ENCODE data around the gene MB21D2. TPM values are rescaled to one million over a fixed set of nuclear protein-coding genes. Genes with fewer than 3 reads are reported as not detected.
"Not testable (repeated sequence)": the region's sequence is repeated elsewhere in the genome, so short reads cannot be mapped to it uniquely, and the experiment has no call there.

Gene MB21D2, protein sequence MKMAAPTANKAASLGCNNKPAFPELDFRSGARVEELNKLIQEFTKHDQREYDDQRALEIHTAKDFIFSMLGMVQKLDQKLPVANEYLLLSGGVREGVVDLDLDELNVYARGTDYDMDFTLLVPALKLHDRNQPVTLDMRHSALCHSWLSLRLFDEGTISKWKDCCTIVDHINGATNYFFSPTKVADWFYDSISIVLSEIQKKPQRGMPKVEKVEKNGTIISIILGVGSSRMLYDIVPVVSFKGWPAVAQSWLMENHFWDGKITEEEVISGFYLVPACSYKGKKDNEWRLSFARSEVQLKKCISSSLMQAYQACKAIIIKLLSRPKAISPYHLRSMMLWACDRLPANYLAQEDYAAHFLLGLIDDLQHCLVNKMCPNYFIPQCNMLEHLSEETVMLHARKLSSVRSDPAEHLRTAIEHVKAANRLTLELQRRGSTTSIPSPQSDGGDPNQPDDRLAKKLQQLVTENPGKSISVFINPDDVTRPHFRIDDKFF
- total RNA-seq (2014; rRNA removed; shearing (Covaris generic)): 21.2 and 25.1 TPM in 2 replicates

DNA sequence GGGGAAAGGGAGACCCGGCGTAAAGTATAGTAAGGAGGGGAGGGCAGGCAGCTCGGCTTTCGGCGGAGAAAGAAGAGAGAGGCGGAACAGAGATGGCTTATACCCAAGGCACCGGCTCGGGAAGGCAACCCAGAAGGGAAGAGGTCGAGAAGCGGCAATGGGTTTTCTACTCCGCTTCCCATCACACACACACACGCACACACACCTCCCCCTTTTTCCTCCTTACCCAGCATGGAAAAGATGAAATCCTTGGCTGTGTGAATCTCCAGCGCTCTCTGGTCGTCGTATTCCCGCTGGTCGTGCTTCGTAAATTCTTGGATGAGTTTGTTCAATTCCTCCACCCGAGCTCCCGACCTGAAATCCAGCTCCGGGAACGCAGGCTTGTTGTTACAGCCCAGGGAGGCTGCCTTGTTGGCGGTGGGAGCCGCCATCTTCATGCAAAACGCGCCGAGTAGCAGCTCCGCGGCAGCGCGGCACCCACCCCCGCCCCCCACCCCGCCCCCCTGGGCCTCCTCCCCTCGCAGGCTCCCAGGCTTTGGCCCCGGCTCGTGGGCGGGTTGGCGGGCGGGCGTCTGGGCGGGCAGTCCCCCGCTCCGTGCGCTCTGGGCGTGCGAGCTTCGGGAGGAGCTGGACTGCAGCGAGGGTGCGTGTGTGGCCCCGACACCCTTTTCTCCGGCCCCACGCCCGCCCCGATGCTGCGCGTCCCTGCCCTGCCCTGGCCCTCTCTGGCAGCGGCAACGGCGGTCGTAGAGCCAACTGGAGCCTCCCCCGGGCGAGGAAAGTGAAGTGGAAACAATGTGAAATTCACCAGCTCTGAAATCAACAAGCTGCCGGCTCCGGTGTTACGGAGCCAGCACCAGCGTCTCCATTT is at the start of gene MB21D2:
MB21D2 (minus strand) TSS at position 453 of the 871 bp plus-strand sequence; CDS start at position 437, 16 bp downstream.
- peak; percentile 83 for DNase-seq (ENCODE audit: low spot score)

DNA sequence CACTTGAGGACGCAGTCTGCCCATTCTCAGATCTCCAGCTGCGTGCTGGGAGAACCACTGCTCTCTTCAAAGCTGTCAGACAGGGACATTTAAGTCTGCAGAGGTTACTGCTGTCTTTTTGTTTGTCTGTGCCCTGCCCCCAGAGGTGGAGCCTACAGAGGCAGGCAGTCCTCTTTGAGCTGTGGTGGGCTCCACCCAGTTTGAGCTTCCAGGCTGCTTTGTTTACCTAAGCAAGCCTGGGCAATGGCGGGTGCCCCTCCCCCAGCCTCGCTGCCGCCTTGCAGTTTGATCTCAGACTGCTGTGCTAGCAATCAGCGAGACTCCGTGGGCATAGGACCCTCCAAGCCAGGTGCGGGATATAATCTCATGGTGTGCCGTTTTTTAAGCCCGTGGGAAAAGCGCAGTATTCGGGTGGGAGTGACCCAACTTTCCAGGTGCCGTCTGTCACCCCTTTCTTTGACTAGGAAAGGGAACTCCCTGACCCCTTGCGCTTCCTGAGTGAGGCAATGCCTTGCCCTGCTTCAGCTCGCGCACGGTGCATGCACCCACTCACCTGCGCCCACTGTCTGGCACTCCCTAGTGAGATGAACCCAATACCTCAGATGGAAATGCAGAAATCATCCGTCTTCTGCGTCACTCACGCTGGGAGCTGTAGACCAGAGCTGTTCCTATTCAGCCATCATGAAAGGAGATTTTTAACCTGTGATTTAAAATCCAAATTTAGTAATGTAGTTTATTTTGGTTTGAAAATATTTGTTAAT is 47.5 kb upstream of the MB21D2 start:
- DNase-seq (ENCODE audit: low spot score): not testable (repeated sequence)

DNA sequence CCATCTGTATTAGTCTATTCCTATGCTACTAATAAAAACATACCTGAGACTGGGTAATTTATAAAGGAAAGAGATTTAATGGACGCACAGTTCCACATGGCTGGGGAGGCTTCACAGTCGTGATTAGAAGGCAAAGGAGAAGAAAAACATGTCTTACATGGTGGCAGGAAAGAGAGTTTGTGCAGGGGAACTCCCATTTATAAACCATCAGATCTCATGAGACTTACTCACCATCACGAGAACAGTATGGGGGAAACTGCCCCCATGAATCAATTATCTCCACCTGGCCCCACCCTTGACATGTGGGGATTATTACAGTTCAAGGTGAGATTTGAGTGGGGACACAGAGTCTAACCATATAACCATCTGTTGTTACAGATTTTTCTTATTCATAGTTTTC is 42.1 kb upstream of the MB21D2 start:
- DNase-seq (ENCODE audit: low spot score): no peak

DNA sequence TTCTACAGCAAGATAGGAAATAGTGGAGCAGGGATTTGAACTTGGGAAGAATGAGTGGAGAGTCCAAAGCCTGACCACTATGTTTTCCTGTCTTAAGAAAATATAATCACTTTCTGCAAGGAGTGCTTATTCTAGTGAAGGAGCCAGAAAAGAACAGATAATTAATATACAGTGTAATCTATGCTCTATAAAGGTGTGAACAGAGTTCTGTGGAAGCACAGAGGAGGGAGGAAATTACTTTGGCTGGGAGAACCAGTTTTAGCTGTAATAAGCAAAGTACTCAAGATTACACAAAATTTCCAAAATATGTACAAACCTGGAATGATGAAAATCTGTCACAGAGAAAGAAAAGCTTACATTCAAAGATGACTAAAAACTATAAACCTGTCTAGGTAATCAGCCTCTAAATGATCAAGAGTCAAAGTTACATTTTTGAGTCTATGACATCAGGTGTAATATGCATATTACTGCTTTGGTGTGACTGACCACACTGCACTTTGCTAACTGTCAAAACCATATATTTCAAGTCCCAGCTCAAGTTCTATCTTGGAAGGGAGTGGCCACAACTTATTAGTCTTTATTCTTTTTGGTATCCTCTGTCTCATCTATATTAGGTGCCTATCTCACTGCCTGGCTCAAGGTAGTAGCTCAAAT is 40.7 kb upstream of the MB21D2 start:
- no peak for DNase-seq (ENCODE audit: low spot score)

DNA sequence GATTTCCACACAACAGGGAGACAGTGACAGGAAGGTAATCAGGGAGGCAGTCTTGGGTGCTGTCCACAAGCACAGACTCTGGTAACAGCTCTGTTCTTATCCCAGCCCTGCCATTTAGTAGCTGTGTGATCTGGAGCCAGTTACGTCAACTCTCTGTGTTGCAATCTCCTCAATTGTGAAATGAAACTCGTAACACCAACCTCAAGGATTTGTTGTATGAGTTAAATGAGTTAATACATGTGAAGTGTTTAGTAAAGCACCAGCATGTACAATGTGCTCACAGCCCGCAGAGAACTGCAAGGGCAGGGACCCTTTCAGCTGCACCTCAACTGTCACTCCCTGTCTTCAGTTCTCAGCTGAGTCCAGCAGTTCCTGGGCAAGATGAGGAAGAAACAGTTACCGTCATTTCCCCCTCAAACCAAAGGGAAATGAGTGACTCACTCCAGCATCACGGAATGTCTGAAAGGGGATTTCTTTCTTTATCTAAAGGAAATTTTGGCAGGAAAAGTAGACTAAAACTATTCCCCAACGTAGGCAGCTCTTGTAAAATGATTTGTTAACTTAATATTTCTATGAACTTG is 39.9 kb upstream of the MB21D2 start:
- peak; percentile 84 for DNase-seq (ENCODE audit: low spot score)

DNA sequence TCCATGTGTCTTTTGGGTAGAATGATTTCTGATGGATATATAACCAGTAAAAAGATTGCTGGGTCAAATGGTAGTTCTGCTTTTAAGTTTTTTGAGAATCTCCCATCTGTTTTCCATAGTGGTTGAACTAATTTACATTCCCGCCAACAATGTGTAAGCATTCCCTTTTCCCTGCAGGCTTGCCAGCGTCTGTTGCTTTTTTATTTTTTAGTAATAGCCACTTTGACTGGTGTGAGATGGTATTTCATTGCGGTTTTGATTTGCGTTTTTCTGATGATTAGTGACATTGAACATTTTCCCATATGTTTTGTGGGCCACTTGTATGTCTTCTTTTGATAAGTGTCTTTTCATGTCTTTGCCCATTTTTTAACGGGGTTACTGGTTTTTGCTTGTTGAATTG is 36.3 kb upstream of the MB21D2 start:
- DNase-seq (ENCODE audit: low spot score): no peak

DNA sequence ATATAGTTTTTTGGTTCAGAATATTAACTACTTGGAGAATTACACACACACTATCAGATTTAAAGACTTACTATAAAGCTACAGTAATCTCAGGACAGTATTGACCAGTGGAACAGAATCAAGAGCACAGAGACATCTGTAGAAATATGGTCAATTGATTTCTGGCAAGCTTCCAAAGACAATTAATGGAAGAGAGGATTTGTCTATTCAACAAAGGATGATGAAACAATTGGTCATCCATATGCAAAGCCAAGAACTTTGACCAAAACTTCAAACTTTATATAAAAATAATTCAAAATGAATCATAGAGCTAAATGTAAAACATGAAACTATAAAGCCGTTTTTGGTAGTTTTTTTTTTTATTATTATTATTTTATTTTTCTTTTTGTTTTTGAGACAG is 29.8 kb upstream of the MB21D2 start:
- no peak for DNase-seq (ENCODE audit: low spot score)

DNA sequence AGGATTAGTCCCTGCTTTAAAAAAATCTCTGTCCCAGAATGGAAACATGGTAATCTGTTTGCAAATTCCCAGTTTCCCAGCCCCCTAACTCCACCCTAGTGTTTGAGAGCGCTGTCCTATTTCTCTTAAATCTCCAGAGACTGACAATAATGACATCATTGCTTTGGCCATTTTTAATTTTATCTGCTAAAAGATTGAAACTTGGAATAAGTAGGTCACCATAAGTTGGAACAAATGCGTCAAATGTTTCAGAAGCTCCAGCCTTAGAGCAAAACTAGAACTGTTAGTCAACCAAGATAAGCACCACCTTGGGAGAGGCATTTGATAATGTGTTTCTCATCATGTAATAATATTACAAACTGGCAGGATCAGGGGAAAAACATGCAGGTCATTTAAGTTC is 25.7 kb upstream of the MB21D2 start:
- no peak for DNase-seq (ENCODE audit: low spot score)

DNA sequence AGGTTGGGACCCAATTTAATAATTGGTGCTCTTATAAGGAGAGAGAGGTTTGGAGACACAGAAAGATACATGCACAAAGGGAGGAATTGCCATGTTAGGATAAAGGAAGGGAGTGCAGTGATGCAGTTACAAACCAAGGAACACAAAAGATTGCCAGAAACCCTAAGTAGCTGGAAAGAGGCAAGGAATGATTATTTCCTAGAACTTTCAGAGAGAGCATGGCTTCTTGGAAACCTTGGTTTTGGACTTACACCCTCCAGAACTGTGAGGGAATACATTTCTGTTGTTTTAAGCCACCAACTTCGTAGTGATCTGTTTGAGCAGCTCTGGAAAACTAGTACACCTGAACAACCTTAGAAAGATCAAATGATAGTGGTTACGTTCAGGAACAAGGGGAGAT is 25.0 kb upstream of the MB21D2 start:
- DNase-seq (ENCODE audit: low spot score): no peak

DNA sequence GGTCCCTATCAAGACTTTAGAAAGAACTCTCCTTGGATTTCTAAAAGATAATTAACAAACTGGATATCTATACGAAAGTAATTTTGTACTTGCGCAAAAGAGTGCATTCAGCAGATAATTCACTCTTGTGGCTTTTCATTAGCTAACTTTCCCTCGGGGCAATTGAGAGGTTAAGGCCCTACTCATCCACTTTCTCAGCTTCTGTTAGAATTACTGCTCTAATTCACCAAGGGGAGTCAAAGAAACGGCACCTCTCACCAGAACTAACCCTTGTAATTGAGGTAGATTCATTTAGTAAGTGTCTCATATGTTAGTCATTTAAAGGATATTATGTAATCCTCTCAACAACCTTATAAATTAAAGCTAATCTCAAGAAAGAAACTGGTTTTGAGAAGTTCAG is 22.5 kb upstream of the MB21D2 start:
- no peak for DNase-seq (ENCODE audit: low spot score)

DNA sequence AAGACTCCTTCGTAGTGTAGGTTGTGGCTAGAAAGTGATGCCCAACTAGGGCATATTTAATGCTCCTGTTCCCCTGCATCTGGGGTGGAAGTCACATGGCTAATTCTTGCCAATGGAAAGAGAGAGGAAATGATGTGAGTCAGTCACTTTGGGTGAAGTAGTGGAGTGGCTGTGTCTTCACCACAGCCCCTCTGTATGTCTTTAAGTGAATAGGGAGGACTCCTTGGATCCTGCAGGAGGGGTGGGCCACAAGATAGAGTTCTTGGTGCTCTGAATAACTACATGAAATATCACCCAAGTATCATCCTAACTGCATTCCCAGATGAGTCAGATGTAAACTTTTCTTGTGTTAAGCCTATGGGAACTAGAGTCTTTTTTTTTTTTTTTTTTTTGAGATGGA is 17.8 kb upstream of the MB21D2 start:
- DNase-seq (ENCODE audit: low spot score): no peak

DNA sequence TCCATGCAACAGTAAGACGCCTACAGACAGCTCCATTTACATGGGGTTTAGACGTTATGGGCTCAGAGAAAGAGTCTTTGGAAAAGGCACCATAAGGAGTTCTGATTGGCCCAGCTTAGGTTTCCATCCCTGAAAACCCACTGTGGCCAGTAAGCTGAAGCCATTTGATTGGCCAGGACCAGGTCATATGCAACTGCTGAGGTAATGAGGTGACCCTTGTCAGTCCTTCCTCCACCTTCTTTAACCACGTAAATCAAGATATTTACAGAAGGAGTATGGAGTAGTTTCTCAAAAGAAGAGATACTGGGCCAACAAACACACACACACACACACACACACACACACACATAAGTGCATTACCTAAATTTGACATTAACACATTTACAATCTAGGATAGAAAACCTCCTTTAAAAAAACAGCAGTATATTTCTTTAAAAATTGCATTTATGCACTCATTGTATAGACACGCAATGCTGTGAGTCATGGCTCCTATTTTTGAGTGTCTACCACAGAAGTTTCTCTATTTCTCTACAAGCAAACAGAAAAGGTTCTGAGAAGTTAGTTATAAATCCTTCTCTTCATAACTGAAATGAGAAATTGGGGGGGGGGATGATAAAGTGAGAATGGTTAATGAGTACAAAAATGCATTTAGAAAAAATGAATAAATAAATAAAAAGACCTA is 16.3 kb upstream of the MB21D2 start:
- no peak for DNase-seq (ENCODE audit: low spot score)

DNA sequence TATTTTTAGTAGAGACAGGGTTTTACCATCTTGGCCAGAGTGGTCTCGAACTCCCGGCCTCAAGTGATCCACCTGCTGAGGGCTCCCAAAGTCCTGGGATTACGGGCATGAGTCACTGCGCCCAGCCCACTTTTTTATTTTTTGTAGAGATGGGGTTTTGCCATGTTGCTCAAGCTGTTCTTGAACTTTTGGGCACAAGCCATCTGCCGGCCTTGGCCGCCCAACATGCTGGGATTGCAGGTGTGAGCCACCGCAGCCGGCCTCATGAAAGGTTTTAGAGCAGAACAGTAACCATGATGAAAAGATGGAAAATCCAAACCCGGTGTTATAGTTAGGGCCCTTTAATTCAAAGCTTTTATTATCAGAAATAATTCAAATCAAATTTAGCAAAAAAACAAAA is 15.6 kb upstream of the MB21D2 start:
- DNase-seq (ENCODE audit: low spot score): no peak

DNA sequence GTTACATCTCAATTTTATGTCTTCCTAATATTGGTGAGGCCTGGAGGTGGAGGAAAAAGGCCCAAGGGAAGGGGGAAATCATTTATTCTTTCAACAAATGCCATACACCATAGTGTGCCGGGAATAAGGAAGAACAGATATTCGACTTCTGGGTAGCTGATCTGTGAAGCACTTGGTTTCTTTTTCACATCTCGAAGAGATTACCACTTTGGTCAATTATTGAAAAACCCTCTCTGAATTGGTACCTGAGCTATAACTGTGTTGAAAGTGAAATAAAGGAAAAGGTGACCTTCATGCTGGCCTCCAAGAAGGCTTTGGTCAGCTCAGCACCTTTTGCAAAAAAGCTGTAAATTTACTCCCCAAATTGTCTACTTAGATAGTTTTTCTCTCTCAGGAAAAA is 14.2 kb upstream of the MB21D2 start:
- DNase-seq (ENCODE audit: low spot score): no peak

DNA sequence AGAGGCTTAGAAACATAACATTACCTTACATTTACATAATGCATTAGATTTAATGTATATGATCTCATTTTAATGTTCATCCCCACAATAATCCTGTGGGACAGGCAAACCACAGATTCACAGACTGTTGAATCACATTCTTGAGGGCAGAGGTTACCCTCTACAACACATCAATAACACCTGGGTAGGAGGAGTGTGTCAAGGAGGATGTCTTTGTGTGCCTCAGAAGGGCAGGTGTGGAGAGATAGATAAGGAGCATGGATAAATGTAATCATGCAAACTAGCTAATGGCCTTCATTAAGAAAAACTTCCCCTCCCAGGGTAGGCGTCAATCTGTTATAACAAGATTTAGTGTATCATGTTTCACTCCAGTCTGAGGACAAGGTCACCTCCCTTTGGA is 12.9 kb upstream of the MB21D2 start:
- DNase-seq (ENCODE audit: low spot score): no peak

DNA sequence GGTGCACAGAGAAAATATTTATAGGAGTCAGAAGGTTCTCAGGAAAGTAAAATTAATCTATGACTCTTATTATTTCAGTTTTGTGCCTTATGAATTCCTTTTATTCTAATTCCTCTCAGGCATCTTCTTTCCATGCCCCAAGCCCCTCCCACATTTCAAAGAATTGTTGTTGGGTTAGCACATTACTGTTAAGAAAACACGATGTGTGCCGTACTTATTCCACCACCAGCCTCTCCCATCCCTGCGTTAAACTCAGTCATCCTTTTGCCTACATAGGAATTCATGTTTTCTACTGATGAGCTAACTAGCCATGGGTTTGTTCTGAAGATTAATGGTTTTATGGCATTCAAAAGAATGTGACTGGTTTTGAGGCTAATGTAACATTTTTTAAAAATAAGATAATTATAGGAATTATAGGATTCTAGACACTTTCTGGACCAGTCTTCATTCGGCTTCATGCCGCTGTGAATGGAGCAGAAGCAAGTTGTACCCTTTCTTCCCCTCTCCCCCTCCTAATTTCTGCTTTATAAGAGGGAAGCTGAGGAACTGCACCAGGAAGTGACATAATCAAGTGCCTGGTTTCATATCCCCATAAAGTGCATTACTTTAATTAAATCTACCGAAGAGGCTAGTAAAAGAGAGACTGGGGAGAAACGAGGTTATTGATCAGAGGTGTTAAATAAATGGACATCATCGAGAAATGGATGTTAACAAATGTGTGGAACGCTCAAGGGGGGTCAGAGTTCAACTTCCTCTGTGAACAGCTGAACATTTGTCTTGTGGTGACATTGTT is 12.3 kb upstream of the MB21D2 start:
- DNase-seq (ENCODE audit: low spot score): peak; percentile 60

DNA sequence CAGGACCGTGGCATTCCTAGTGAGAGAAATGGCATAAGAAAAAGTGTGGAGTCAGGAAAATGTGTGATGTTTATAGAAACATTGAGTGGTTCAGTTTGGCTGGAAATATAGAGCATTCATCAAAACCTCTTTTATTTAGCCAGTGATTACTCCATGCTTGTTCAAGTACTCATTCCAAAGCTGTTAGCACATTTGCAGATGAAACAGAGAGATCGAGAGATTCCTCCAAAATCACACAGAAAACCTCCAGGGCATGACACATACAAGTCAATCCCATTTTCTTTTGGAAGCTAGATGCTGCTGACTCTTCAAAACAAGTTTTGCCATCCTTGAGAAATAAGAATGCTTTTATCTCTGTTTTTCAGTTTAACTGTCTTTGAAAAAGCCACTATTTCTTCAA is 11.5 kb upstream of the MB21D2 start:
- DNase-seq (ENCODE audit: low spot score): peak; percentile 50

DNA sequence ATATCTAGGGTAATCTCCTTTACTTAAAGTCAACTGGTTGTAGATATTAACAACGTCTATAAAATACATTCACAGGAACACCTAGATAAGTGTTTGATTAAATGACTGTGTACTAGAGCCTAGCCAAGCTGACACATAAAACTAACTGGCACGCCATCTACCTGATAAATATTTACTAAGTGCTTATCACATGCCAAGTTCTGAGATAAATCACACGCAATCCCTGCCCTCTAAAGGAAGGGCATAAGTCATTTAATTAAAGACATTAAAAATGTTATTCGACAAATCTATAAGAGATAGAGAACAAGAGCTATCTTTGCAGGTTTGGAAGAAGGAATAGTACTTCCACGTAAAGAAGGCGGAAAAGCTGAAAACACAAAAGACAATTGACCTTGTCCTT is 11.1 kb upstream of the MB21D2 start:
- peak; percentile 25 for DNase-seq (ENCODE audit: low spot score)

DNA sequence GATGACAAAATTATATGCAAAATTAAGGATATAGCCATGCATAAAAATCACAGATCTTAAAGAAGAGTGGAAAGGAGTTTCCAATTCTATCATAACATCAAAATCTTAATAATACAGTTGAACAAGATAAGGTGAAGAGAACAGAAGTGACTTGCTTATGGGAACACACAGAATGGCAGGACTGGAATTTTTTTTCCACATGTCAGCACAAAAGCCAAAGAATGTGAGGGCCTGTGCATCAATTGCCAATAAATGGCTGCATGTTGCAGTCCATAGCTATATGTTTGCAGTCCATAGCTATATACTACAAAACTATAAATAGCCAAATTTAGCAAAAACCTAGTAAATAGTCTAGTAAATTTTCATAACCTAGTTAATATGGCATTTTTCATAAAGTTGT is 10.4 kb upstream of the MB21D2 start:
- DNase-seq (ENCODE audit: low spot score): no peak

DNA sequence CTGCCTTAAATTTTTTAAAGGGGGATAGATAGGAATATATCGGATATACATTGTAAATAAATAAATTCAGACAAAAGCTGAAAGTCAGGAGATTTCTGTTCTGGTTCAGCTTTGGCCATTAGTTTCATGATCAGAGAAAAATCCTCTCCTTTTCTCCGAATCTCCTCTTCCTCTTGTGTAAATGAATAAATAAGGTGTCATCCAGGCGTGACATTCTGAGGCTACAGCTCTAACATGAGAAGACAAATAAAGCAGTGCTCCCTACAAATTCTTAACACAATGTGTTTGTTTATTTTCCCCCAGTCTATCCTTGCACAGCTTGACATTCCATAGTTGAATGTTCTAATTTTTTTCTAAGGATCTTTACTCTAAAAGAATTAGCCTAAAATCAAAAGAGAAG is 9.4 kb upstream of the MB21D2 start:
- DNase-seq (ENCODE audit: low spot score): no peak
